IMR-90 (cell line): ENCODE results near the gene PAXIP1. TPM values are rescaled to one million over a fixed set of nuclear protein-coding genes. Genes with fewer than 3 reads are reported as not detected.

Experiments
- ATAC-seq: fragments of 200-7000 bp; cut with Tn5 transposase; 2 replicates; pipeline ENCODE4 v1.9.1; 2020; ENCODE audit warnings: low read depth, mild to moderate bottlenecking, moderate library complexity
- BruUV-seq: library from RNA; stranded (reverse); fragments of 400-500 nt; replicated peaks from 2 replicates; lab custom pipeline; 2021; lab: Mats Ljungman, UMichigan
- CTCF ChIA-PET: fragments of 300-600 bp; formaldehyde crosslinking; extraction: SDS; loops from one replicate; lab custom pipeline; 2021; ENCODE audit warnings: antibody characterized with exemption; lab: Yijun Ruan, JAX
- POLR2A ChIA-PET: fragments of 300-600 bp; sonication (Branson Sonifier 250); formaldehyde crosslinking; loops from one replicate; lab custom pipeline; 2022; ENCODE audit warnings: antibody characterized with exemption; ENCODE audit not compliant: unreplicated experiment; lab: Charles Lee
- DNase-seq: peaks from one replicate; pipeline ENCODE4 v3.0.0; 2013
- H2AFZ ChIP-seq: replicated peaks from 2 replicates; pipeline ENCODE3; 2013; ENCODE audit warnings: low read length, mild to moderate bottlenecking; ENCODE audit not compliant: poor library complexity
- H2AK5ac ChIP-seq: 2 replicates; pipeline ENCODE4 v1.6.1; 2013; ENCODE audit warnings: low read depth, low read length, inconsistent platforms
- H2AK9ac ChIP-seq: replicated peaks from 2 replicates; pipeline ENCODE3; 2013; ENCODE audit warnings: mild to moderate bottlenecking, low read depth, low read length, moderate library complexity; ENCODE audit not compliant: poor library complexity
- H2BK120ac ChIP-seq: 2 replicates; pipeline ENCODE4 v1.6.1; 2013; ENCODE audit warnings: low read depth, low read length, inconsistent platforms
- H2BK15ac ChIP-seq: 3 replicates; pipeline ENCODE4 v1.6.1; 2013; ENCODE audit warnings: low read depth, low read length, inconsistent platforms
- H2BK20ac ChIP-seq: 2 replicates; pipeline ENCODE4 v1.6.1; 2013; ENCODE audit warnings: low read depth, mild to moderate bottlenecking, inconsistent platforms, low read length, moderate library complexity
- H2BK5ac ChIP-seq: 2 replicates; pipeline ENCODE4 v1.6.1; 2013; ENCODE audit warnings: mild to moderate bottlenecking, low read depth, low read length, inconsistent platforms; ENCODE audit not compliant: poor library complexity, severe bottlenecking
- H3K14ac ChIP-seq: replicated peaks from 2 replicates; pipeline ENCODE4 v1.6.1; 2013; ENCODE audit warnings: low read depth, low read length, inconsistent platforms
- H3K18ac ChIP-seq: 2 replicates; pipeline ENCODE4 v1.6.1; 2013; ENCODE audit warnings: low read depth, low read length, control low read depth
- H3K23ac ChIP-seq: 2 replicates; pipeline ENCODE4 v1.6.1; 2013; ENCODE audit warnings: low read depth, low read length, inconsistent platforms
- H3K27ac ChIP-seq: 2 replicates; pipeline ENCODE4 v1.5.1; 2013; ENCODE audit warnings: mild to moderate bottlenecking, control low read depth, low read length; ENCODE audit not compliant: insufficient read depth
- H3K27me3 ChIP-seq: 2 replicates; pipeline ENCODE4 v1.6.1; 2013; ENCODE audit warnings: low read length; ENCODE audit not compliant: control insufficient read depth, insufficient read depth
- H3K36me3 ChIP-seq: 2 replicates; pipeline ENCODE4 v1.6.1; 2013; ENCODE audit warnings: low read length, mixed read lengths; ENCODE audit not compliant: control insufficient read depth, insufficient read depth
- H3K4ac ChIP-seq: 2 replicates; pipeline ENCODE4 v1.6.1; 2013; ENCODE audit warnings: low read depth, low read length, inconsistent platforms
- H3K4me1 ChIP-seq: 2 replicates; pipeline ENCODE4 v1.6.1; 2013; ENCODE audit warnings: low read length, mixed read lengths; ENCODE audit not compliant: control insufficient read depth, insufficient read depth
- H3K4me2 ChIP-seq: 2 replicates; pipeline ENCODE4 v1.6.1; 2013; ENCODE audit warnings: low read depth, mild to moderate bottlenecking, control low read depth, low read length, moderate library complexity
- H3K4me3 ChIP-seq: 2 replicates; pipeline ENCODE4 v1.5.1; 2013; ENCODE audit warnings: low read depth, mild to moderate bottlenecking, control low read depth, low read length, moderate library complexity; ENCODE audit not compliant: insufficient read depth
- H3K56ac ChIP-seq: 2 replicates; pipeline ENCODE4 v1.6.1; 2013; ENCODE audit warnings: low read length, inconsistent platforms; ENCODE audit not compliant: insufficient read depth; ENCODE audit errors: extremely low read depth
- H3K79me1 ChIP-seq, 2 experiments: 2 replicates each; pipeline ENCODE4 v1.6.1; 2013; ENCODE audit warnings: low read length in 2 of 2, inconsistent platforms in 1 of 2, low read depth in 1 of 2
- H3K9ac ChIP-seq: 2 replicates; pipeline ENCODE4 v1.6.1; 2013; ENCODE audit warnings: low read depth, low read length, control low read depth
- H3K9me1 ChIP-seq: 2 replicates; pipeline ENCODE4 v1.6.1; 2013; ENCODE audit warnings: low read length, inconsistent platforms; ENCODE audit not compliant: insufficient read depth
- H3K9me3 ChIP-seq: 2 replicates; pipeline ENCODE4 v1.6.1; 2013; ENCODE audit warnings: low read length; ENCODE audit not compliant: control insufficient read depth, insufficient read depth
- H4K20me1 ChIP-seq: 2 replicates; pipeline ENCODE4 v1.6.1; 2013; ENCODE audit warnings: low read length, inconsistent platforms; ENCODE audit not compliant: insufficient read depth
- H4K5ac ChIP-seq: 2 replicates; pipeline ENCODE4 v1.6.1; 2013; ENCODE audit warnings: mild to moderate bottlenecking, low read depth, low read length, control low read depth
- H4K8ac ChIP-seq, 2 experiments: 2 replicates each; pipeline ENCODE4 v1.6.1; 2013; ENCODE audit warnings: low read depth in 2 of 2, low read length in 2 of 2, control low read depth in 1 of 2, inconsistent platforms in 1 of 2
- H4K91ac ChIP-seq: 2 replicates; pipeline ENCODE4 v1.6.1; 2013; ENCODE audit warnings: low read depth, low read length, inconsistent platforms; ENCODE audit not compliant: insufficient read depth
- BHLHE40 ChIP-seq: fragments of 150-350 bp; IDR thresholded peaks from 2 replicates; pipeline ENCODE4 v1.6.1; 2016; ENCODE audit warnings: mild to moderate bottlenecking, low read depth, low read length
- CEBPB ChIP-seq: IDR thresholded peaks from 2 replicates; pipeline ENCODE4 v1.6.1; 2012; ENCODE audit warnings: low read depth, low read length, improper control_type of control experiment
- CHD1 ChIP-seq: IDR thresholded peaks from 2 replicates; pipeline ENCODE4 v1.6.1; 2012; ENCODE audit warnings: low read depth, low read length, improper control_type of control experiment
- FOS ChIP-seq: fragments of 150-350 bp; IDR thresholded peaks from 2 replicates; pipeline ENCODE4 v1.6.1; 2016; ENCODE audit warnings: low read depth, low read length
- MAFK ChIP-seq: IDR thresholded peaks from 2 replicates; pipeline ENCODE4 v1.6.1; 2012; ENCODE audit warnings: low read depth, low read length, improper control_type of control experiment
- MAZ ChIP-seq: IDR thresholded peaks from 2 replicates; pipeline ENCODE4 v1.6.1; 2012; ENCODE audit warnings: low read depth, mild to moderate bottlenecking, low read length, improper control_type of control experiment, moderate library complexity, borderline replicate concordance
- MXI1 ChIP-seq: IDR thresholded peaks from 2 replicates; pipeline ENCODE4 v1.6.1; 2012; ENCODE audit warnings: low read depth, mild to moderate bottlenecking, low read length, moderate library complexity, borderline replicate concordance
- NFE2L2 ChIP-seq: fragments of 150-350 bp; IDR thresholded peaks from 2 replicates; pipeline ENCODE4 v1.6.1; 2016; ENCODE audit warnings: low read depth, mild to moderate bottlenecking, low read length
- POLR2A ChIP-seq: IDR thresholded peaks from 2 replicates; pipeline ENCODE4 v1.6.1; 2012; ENCODE audit warnings: mild to moderate bottlenecking, low read depth, low read length
- RAD21 ChIP-seq: IDR thresholded peaks from 2 replicates; pipeline ENCODE4 v1.6.1; 2012; ENCODE audit warnings: low read length, improper control_type of control experiment
- RCOR1 ChIP-seq: IDR thresholded peaks from 2 replicates; pipeline ENCODE4 v1.6.1; 2012; ENCODE audit warnings: mild to moderate bottlenecking, low read length, improper control_type of control experiment; ENCODE audit not compliant: insufficient replicate concordance
- RFX5 ChIP-seq: IDR thresholded peaks from 2 replicates; pipeline ENCODE4 v1.8.0; 2012; ENCODE audit warnings: low read depth, mild to moderate bottlenecking, low read length, moderate library complexity
- SMC3 ChIP-seq: fragments of 150-350 bp; IDR thresholded peaks from 2 replicates; pipeline ENCODE4 v1.6.1; 2016; ENCODE audit warnings: low read depth, mild to moderate bottlenecking, antibody characterized with exemption, low read length, moderate library complexity
- WGBS, 2 experiments: methylation state at CpG; one replicate each; pipeline versions ENCODE4 v1.1.5 to v1.1.7; 2013; ENCODE audit warnings: missing lambda C conversion rate in 2 of 2; ENCODE audit not compliant: insufficient read length in 1 of 2; ENCODE audit errors: extremely low coverage in 2 of 2; 5-methylcytosine and 5-hydroxymethylcytosine counted together
- dilution Hi-C: fragments of 300-500 bp; cut with HindIII; formaldehyde crosslinking; loops from one replicate; pipeline ENCODE4 v1.14.3; 2018; ENCODE audit warnings: low sequenced_read_pairs; ENCODE audit not compliant: unreplicated experiment
- in situ Hi-C: fragments of 300-500 bp; cut with MboI; formaldehyde crosslinking; loops from 3 replicates; pipeline ENCODE4 v1.14.3; 2019; ENCODE audit warnings: low sequenced_read_pairs, inconsistent platforms, mixed read lengths
- intact Hi-C: fragments of 100-400 bp; cut with micrococcal nuclease; formaldehyde crosslinking; loops from 2 replicates; pipeline ENCODE4 v1.10.0; 2022
- polyA plus RNA-seq, 3 experiments: library from polyadenylated mRNA; depleted of rRNA; stranded (reverse); fragments of >200 nt; gene quantifications; 2 replicates each; pipeline ENCODE4 v1.2.3, GENCODE V29; 2012; ENCODE audit warnings: low replicate concordance in 1 of 3
- total RNA-seq: library from RNA; depleted of rRNA; stranded (reverse); fragments of >200 nt; gene quantifications from 2 replicates; pipeline ENCODE4 v1.2.3, GENCODE V29; 2012
- TF ChIP-seq, protein P1 (sequence below): fragments of 150-350 bp; IDR thresholded peaks from 2 replicates; pipeline ENCODE4 v1.6.1; 2016; ENCODE audit warnings: low read depth, mild to moderate bottlenecking, low read length, moderate library complexity, borderline replicate concordance
- TF ChIP-seq, protein P2 (sequence below): fragments of 150-350 bp; IDR thresholded peaks from 2 replicates; pipeline ENCODE4 v1.6.1; 2017; ENCODE audit warnings: mild to moderate bottlenecking, antibody characterized with exemption, low read length, low read depth
- TF ChIP-seq, protein P3 (sequence below): conservative IDR thresholded peaks from 2 replicates; pipeline ENCODE4 v1.5.1; 2012; ENCODE audit warnings: mild to moderate bottlenecking, low read depth, low read length, improper control_type of control experiment

Gene PAXIP1
- total and polyA plus RNA-seq, 2 of the 4 experiments (the other 2 are of a cell fraction): 7.3 to 8.7 TPM

DNA sequence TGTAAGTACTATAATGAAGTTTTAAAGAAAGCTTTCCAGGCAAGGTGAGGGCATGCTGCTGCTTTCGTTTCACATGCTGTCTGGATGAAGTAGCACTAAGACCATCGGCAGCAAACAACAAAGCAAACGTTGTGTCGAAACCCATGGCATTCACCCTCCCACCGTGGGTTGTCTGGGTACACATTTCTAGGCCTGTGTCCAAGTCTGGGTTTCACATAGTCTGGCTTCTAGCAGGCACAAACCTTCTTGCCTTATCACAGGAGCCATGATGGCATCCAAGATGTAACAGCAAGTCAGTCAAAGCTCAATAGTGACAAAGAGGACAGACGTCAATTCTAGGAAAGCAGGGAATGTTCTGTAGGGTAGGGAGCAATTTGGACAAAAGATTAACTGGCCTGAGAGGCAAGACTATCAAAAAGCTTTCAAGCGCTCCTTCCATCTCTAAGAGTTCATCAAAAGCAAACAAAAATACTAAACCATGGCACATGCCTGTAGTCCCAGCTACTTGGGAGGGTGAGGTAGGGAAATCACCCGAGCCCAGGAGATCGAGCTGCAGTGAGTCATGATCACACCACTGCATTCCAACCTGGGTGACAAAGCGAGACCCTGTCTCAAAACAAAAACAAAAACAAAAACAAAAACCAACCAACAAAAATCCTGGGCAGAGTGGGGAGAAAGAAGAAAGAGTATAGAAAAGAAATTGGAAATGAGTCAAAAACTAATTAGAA, 42.7 kb downstream of the PAXIP1 start:
- ChIA-PET POLR2A (no interaction called here), CTCF (no interaction called here)
- no CpG with 5 or more reads among the region's 10 CpGs for WGBS, 2 experiments

More for the DNA sequence above, 42.7 kb downstream of the PAXIP1 start:
- ATAC-seq (no peak), DNase-seq (no peak)
- in situ Hi-C loops (no loop called here), intact Hi-C loops (no loop called here), dilution Hi-C loops (no loop called here)
- Histone ChIP-seq H4K91ac (no peak overlapping the region), H3K23ac (no peak overlapping the region), H2AFZ (no peak overlapping the region), H3K14ac (no peak overlapping the region), H3K27me3 (no peaks in the 10 kb centered on the region), H3K4me3 (no peak overlapping the region), H2AK5ac (no peak overlapping the region), H2BK5ac (no peak overlapping the region), H4K5ac (no peak overlapping the region), H2BK15ac (no peak overlapping the region), H3K4me2 (no peak overlapping the region), H4K20me1 (no peaks in the 10 kb centered on the region), H3K36me3 (peaks cover 32% of the 10 kb centered on the region), H3K4ac (no peak overlapping the region), H3K9me3 (no peaks in the 10 kb centered on the region), H2AK9ac (no peak overlapping the region), H4K8ac (no peak overlapping the region), H3K18ac (no peak overlapping the region), H3K4me1 (peaks cover 3% of the 10 kb centered on the region; the same call in 1 of the 2 replicates), H3K27ac (no peak overlapping the region), H2BK120ac (no peak overlapping the region), H3K56ac (no peak overlapping the region), H3K79me1 (no peaks in the 10 kb centered on the region; a peak in 1 of 4 replicates), H3K9ac (no peak overlapping the region), H2BK20ac (no peak overlapping the region), H3K9me1 (peaks cover 2% of the 10 kb centered on the region; the same call in 1 of the 2 replicates)
- BruUV-seq: no TSS peak
- TF ChIP-seq MXI1: no peak
- TF ChIP-seq CHD1: no peak
- TF ChIP-seq POLR2A: no peak
- TF ChIP-seq, protein P1, sequence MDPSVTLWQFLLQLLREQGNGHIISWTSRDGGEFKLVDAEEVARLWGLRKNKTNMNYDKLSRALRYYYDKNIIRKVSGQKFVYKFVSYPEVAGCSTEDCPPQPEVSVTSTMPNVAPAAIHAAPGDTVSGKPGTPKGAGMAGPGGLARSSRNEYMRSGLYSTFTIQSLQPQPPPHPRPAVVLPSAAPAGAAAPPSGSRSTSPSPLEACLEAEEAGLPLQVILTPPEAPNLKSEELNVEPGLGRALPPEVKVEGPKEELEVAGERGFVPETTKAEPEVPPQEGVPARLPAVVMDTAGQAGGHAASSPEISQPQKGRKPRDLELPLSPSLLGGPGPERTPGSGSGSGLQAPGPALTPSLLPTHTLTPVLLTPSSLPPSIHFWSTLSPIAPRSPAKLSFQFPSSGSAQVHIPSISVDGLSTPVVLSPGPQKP: no peak
- no peak for TF ChIP-seq SMC3
- TF ChIP-seq MAZ: no peak
- TF ChIP-seq, protein P2, sequence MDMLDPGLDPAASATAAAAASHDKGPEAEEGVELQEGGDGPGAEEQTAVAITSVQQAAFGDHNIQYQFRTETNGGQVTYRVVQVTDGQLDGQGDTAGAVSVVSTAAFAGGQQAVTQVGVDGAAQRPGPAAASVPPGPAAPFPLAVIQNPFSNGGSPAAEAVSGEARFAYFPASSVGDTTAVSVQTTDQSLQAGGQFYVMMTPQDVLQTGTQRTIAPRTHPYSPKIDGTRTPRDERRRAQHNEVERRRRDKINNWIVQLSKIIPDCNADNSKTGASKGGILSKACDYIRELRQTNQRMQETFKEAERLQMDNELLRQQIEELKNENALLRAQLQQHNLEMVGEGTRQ: no peak
- TF ChIP-seq BHLHE40: no peak
- TF ChIP-seq, protein P3, sequence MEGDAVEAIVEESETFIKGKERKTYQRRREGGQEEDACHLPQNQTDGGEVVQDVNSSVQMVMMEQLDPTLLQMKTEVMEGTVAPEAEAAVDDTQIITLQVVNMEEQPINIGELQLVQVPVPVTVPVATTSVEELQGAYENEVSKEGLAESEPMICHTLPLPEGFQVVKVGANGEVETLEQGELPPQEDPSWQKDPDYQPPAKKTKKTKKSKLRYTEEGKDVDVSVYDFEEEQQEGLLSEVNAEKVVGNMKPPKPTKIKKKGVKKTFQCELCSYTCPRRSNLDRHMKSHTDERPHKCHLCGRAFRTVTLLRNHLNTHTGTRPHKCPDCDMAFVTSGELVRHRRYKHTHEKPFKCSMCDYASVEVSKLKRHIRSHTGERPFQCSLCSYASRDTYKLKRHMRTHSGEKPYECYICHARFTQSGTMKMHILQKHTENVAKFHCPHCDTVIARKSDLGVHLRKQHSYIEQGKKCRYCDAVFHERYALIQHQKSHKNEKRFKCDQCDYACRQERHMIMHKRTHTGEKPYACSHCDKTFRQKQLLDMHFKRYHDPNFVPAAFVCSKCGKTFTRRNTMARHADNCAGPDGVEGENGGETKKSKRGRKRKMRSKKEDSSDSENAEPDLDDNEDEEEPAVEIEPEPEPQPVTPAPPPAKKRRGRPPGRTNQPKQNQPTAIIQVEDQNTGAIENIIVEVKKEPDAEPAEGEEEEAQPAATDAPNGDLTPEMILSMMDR: no peak
- TF ChIP-seq FOS: no peak
- no peak for TF ChIP-seq RFX5
- no peak for TF ChIP-seq NFE2L2
- TF ChIP-seq CEBPB: no peak
- no peak for TF ChIP-seq RCOR1
- no peak for TF ChIP-seq MAFK
- TF ChIP-seq RAD21: no peak
